GM19395 (cell line): ENCODE results near the gene CIBAR2.

Source experiments
- ATAC-seq: cut with Tn5 transposase; IDR thresholded peaks from one replicate; pipeline ENCODE4 v1.9.1; 2021; ENCODE audit warnings: mild to moderate bottlenecking, moderate library complexity; ENCODE audit not compliant: unreplicated experiment

Gene CIBAR2

DNA sequence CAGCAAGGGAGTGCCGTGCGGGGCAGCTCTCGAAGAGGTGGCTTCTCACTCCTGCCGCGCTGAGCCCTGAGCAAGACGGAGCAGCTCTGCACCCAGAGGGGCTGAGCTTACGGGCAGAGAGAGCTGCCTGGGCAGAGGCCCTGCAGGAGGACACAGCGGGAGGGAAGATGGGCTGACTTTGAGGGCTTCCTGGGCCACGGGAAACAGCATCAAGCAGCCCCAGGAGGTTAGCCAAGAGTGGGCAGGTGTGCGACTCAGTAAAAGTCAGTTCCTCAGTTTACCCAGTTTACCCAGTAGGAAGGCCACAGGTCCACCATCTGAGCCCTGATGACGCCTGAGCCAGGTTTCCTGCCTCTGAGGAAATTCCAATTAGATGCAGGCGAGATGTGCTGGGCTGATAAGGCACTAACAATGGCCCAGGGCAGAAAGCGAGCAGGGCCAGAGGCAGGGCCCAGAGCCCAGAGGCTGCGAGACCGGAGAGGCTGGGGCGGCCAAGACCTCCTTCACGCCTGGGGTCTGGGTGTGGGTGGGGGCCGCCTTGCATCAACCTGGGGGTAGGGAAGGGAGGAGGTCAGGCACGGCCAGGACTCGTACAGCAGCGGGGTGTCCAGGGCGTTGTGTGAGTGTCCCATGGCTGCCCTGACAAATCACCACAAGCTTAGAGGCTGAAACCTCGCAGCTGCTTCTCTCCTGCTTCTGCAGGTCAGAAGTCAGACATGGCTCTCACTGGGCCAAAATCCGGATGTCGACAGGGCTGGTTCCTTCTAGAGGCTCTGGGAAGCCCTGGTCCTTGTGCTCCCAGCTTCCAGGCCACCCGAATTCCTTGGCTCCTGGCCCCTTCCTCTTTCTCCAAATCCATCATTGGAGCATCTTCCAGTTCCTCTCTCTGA is 32.0 kb upstream of the CIBAR2 start:
- no peak for ATAC-seq

DNA sequence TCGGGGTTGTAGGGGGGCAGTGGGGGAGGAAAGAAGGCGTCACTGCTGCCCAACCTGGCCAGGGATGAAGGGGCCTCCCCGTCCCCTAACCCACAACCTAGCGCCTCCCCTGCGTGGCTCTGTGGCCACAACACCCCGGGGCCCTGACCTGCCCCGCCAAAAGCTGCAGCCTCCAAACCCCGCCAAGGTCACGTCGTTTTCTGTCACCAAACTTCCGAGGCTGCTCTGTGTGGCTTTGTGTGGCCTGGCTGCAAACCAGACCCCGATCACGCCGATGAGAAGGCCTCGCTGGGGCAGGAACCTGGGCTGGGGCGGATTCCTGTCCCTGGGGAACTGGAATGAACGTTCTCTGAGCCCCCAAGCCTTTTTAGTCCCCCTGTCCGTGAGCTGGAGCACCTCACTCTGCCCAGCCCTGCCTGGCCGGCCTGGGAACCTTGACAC is 30.5 kb upstream of the CIBAR2 start:
- no peak for ATAC-seq

DNA sequence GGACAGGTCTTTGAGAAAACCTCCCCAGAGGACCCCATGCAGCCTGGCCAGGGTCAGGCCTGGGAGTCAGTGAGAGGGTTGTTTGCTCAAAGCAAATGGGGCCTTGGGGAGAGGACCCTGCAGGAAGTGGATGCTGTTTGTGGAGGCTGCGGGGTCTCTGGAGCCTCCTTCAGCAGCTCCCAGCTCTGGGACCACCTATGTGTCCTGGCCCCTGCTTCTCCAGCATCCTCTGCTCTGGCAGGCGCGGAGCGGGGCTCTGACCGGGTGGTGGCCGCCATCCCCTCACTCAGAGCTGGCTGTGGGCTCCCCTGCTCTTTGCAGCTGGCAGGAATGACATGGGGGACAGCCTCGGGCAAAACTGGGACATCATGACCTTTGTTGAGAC is 29.8 kb upstream of the CIBAR2 start:
- no peak for ATAC-seq

DNA sequence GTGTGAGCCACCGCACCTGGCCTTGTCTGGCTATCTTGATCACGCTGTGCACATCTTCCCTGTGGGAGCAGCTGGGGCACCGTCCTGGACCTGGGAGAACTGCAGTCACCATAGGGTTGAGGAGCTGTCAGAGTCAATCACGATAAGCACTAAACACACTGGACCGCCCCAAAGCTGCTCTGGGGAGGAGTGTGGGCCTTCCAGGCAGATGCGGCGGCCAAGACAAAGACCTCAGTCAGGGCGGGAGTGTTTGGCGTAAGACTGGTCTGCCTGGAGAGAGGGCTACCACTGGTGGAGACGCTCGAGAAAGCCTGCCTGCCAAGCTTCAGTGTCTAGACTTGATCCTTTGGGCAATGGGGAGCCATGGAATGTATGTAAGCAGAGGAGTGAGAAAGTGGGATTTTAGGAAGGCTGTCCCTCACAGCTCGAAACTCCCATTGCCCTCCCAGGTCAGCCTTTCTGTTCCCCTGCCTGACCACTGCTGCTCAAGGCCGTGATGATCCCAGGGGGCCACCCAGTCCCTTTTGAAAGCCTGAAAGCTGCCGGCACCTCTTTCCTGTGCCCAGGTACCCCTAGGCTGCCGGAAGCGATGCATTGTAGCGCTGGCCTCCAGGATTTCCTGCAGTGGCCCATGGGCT is 29.3 kb upstream of the CIBAR2 start:
- ATAC-seq, result no peak

DNA sequence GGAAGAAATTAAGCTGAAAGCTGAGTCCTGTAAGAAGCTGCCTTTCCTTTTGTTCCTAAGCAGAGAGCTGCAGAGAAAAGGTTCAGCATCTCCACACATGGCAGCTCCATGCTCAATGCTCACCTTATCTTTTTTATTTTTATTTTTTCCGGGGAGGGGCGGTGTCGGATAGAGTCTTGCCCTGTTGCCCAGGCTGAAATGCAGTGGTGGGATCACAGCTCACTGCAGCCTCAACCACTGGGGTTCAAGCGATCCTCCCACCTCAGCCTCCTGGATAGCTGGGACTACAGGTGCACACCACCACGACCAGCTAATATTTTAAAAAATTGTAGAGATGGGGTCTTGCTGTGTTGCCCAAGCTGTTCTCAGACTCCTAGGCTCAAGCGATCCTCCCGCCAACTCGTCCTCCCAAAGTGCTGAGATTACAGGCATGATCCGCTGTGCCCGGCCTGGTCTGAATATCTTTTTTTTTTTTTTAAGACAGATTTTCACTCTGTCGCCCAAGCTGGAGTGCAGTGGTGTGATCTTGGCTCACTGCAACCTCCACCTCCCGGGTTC is 28.3 kb upstream of the CIBAR2 start:
- no peak for ATAC-seq

DNA sequence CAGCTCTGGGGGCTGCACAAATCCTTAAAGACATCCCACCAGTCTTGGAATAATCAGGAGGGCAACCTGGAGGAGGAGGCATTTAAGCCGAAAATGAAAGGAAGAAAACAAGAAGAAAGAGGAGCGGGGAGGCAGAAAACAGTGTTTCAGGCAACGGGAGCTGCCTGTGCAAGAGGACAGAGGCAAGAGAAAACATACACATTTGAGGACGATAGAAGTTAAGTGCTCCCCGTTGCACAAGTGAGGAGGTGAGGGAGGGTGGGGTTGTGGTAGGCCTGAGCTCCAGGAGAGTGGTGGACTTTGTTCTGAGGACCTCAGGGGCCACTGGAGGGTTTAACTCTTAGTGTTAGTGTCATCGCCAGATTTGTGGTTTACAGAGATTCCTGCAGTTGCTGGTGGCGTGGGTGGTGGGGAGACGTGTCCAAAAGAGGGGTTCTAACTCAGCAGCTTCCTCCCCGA is 27.6 kb upstream of the CIBAR2 start:
- ATAC-seq, result no peak

DNA sequence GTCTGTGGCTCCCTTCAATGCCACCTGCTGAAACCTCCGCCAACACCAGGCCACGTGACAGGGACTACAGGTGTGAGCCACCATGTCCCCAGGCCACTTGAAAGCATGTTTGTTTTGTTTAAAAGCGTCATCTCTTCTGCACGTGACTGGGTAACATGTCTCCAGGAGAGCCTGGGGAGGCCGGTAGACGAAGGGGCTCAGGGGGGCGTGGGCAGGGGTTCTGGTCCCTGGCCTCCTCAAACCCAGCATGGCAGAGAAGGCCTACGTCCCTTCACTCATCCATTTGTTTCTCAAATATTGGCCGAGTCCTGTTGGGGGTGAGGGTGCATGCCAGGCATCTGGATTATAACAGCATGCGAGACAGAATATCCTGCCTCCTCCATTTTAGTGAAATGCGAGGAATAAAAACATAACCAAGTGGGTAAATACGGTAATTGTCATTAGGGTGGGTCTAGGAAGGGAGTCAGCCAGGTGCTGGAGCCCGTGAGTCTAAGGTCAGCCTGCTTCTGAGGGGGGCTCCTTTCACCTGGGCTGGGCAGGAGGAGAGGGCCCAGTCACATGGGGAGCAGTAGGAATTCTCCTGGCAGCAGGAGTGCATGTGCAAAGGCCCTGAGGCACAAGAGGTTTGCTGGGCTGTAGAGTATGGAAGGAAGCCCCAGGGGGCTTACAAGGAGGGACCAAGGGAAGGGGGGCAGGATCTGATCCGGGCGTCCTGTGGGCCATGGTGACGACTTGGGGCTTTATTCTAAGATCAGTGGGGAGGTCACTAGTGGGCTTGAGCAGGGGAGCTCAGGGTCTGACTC is 26.8 kb upstream of the CIBAR2 start:
- ATAC-seq, result no peak

DNA sequence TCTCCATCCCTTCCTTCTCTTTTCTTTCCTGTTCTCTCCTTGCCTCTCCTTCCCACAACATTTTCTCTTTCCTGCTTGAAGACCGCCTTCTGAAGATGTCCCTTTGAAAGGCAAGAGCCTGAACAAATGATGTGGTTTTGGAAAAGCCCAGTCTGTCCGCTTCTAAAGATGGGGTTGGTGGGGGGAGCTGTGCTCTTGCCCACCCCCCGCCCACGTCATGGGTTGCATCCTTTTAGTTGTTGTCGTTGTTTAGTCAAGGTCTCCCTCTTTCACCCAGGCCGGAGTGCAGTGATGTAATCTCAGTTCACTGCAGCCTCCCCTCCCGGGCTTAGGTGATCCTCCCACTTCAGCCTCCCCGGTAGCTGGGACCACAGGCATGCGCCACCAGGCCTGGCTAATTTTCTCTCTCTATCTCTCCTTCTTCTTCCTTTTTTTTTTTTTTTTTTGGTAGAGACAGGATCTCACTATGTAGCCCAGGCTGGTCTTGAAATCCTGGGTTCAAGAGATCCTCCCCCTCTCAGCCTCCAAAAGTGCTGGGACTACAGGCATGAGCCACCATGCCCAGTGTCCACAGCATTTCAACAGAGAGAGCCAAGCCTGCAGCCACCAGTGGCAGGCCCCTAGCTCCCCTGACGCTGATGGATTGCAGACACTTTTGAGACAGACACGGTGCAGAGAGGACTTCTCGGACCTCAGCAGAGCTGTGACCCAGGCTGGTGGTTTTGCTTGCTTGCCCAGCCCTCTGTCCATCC is 26.0 kb upstream of the CIBAR2 start:
- no peak for ATAC-seq

- ATAC-seq, result no peak
These were observed 25.2 kb upstream of the CIBAR2 start for GRCh38 chr16:85137323-85138072.

DNA sequence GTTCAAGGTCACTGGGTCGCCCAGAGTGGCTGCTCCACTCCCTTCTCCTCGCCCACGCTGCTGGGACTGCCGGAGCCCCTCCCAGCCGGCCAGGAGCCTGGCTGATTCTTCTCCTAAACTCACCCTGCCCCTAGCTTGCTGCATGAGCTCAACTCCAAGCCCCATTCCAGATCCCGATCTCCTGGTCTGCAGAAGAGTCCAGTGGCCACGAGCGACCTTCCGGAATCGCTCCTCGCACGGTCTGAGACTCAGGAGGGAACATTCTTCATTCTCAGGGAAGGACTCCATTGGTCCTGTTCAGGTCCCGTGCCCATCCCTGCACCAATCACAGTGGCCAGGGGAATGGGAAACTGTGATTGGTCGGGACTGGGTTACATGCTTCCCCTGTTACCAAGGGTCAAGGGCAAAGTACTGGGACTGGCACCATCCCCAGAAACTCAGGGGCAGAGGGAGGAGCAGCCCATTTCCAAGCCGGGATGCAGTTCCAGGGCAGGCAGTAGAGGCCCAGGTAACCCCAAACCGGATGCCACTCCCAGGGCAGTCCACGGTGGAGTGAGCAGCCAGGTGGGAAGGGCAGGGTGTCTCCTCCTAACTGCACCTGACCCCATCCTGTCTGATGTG is 24.5 kb upstream of the CIBAR2 start:
- no peak for ATAC-seq

DNA sequence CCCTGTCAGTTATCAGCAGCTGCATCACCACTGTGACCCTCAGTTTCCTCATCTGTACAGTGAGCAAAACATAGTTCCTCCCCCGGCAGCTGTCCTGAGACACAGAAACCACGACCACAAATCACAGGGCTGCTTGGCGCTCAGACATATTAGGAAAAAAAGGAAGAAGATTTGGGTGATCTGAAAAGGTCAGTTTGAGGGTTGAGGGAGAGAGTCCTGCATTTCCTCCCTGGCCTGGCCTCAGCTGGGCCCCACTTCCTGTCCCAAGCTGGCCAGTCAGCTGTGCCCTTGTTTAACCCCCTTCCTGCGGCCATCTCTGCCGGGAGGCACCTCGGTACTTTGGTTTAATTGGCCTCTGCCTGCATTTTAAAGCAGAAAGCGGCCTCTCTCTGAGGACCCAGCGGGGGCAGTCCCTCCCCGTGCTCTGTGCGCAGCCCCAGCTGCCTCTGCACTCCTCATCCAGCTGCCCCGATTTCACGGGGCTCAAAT is 24.0 kb upstream of the CIBAR2 start:
- ATAC-seq, result no peak

DNA sequence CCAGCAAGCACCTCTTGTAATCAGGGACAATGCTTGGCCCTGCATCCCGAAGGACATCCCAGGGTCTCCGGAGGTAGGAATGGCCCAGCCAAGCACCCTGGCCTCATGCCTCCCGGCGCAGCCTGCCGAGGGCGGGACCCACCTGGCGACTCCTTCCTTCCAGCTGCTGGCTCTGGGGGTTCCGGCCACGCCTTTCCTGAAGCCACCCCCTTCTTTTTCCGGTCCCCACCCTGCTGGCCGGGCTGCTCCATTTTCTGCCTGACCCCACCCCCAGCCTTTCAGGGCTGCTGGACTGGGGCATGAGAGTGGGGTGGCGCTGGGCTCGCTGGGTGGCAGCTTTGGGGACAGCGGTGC is 22.5 kb upstream of the CIBAR2 start:
- ATAC-seq, result no peak

GRCh38 chr16:85134076-85134788 is 22.0 kb upstream of the CIBAR2 start:
- ATAC-seq, result no peak

GRCh38 chr16:85133290-85133599 is 21.0 kb upstream of the CIBAR2 start:
- no peak for ATAC-seq

GRCh38 chr16:85132456-85133289 is 20.4 kb upstream of the CIBAR2 start:
- no peak for ATAC-seq

DNA sequence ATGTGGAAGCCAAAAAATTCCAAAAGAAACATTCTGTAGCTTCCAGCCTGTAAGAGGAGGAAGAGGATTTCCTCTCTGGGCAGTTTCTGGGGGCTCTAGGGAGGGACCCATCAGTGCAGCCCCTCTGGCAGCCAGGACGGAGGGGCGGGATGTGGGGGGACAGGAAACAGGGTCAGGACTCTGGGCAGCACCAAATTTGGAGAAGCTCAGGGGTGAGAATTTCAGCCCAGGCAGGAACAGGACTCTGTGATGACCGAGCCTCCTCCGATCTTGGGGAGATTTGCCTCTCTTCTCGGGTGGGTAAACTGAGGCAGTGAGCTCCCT is 18.4 kb upstream of the CIBAR2 start:
- ATAC-seq, result no peak

DNA sequence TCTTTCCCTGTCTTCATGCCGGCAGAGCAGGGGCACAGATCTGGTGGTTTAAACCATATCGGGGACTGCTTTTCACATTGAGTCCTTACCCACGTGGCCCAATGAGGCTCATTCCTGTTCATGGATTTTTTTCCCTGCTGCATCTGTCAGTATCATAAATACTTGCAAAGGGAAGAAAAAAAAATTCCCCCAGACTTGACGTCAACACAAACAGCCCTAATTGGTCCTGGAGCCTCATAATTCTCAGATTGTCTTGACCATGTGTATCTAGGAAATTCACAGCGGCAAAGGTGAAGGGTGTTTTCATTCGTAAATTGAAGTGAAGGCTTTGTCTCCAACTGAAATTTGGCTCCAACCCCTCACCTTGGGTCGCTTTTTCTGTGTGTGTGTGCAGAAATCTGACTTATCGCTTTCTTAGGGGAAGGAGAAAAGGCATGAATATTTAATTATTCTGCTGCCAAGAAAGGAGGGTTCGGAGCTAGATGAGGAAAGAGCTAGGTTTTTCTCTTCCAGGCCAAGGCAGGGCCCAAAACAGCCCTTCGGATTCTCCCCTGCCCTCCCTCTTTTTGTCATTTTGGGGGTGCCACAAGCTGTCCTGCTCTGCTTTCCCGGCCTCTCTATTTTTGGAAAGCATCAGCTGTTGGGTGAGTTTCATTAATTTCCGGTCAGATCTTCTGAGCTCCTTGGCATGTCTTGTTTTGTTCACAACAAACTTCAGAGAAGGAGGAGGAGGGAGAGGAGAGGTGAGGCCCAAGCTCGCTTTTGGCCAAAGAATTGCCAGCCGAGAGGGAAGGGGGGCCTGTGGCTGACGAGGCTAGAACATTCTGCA is 17.8 kb upstream of the CIBAR2 start:
- ATAC-seq, result no peak
